Neural cell (in vitro differentiated cells): ENCODE data around the gene HUS1B. TPM values are rescaled to one million over a fixed set of nuclear protein-coding genes. Genes with fewer than 3 reads are reported as not detected.

Source experiments
- H2AFZ ChIP-seq: fragments of 200-600, 300-800 bp; sonication (generic), shearing (Covaris generic); 2 replicates; pipeline ENCODE4 v1.6.0; 2014; ENCODE audit warnings: low read depth, mild to moderate bottlenecking, antibody characterized with exemption, low read length, moderate library complexity
- H3F3A ChIP-seq: fragments of 200-600 bp; shearing (Covaris generic); 2 replicates; pipeline ENCODE4 v1.6.1; 2016; ENCODE audit warnings: mild to moderate bottlenecking, moderate library complexity, mixed read lengths, antibody characterized with exemption, low read length; ENCODE audit not compliant: insufficient read depth, poor library complexity, severe bottlenecking
- H3K27ac ChIP-seq: fragments of 200-600, 300-800 bp; sonication (generic), shearing (Covaris generic); 2 replicates; pipeline ENCODE4 v1.5.1; 2014; ENCODE audit warnings: mild to moderate bottlenecking, low read length, moderate library complexity
- H3K27me3 ChIP-seq: fragments of 300-800, 200-600 bp; sonication (generic), shearing (Covaris generic); 2 replicates; pipeline ENCODE4 v1.6.0; 2014; ENCODE audit warnings: mild to moderate bottlenecking, low read depth, low read length, moderate library complexity; ENCODE audit not compliant: insufficient read depth
- H3K36me3 ChIP-seq: fragments of 300-800, 200-600 bp; sonication (generic), shearing (Covaris generic); 2 replicates; pipeline ENCODE4 v1.5.1; 2014; ENCODE audit warnings: mild to moderate bottlenecking, antibody characterized with exemption, low read length, moderate library complexity; ENCODE audit not compliant: insufficient read depth
- H3K4me2 ChIP-seq: fragments of 300-800, 200-600 bp; sonication (generic), shearing (Covaris generic); 2 replicates; pipeline ENCODE4 v1.6.0; 2014; ENCODE audit warnings: mild to moderate bottlenecking, low read length
- H3K4me3 ChIP-seq: fragments of 300-800, 200-600 bp; sonication (generic), shearing (Covaris generic); 2 replicates; pipeline ENCODE4 v1.5.1; 2014; ENCODE audit warnings: mild to moderate bottlenecking, low read length, moderate library complexity
- H3K79me2 ChIP-seq: fragments of 200-600 bp; shearing (Covaris generic); replicated peaks from 2 replicates; pipeline ENCODE4 v1.6.0; 2014; ENCODE audit warnings: mild to moderate bottlenecking, low read length, moderate library complexity; ENCODE audit not compliant: insufficient read depth
- H3K9ac ChIP-seq: fragments of 300-800, 200-600 bp; sonication (generic), shearing (Covaris generic); 2 replicates; pipeline ENCODE4 v1.6.1; 2016; ENCODE audit warnings: mild to moderate bottlenecking, low read length, mixed read lengths
- H3K9me2 ChIP-seq: fragments of 200-600 bp; shearing (Covaris generic); 2 replicates; pipeline ENCODE4 v1.6.1; 2016; ENCODE audit warnings: mild to moderate bottlenecking, low read length, mixed read lengths; ENCODE audit not compliant: insufficient read depth
- H3K9me3 ChIP-seq: fragments of 200-600, 300-800 bp; sonication (generic), shearing (Covaris generic); 2 replicates; pipeline ENCODE4 v1.6.1; 2016; ENCODE audit warnings: mild to moderate bottlenecking, mixed run types, low read length, moderate library complexity, mixed read lengths
- H4K20me1 ChIP-seq: fragments of 200-600 bp; shearing (Covaris generic); 2 replicates; pipeline ENCODE4 v1.6.1; 2016; ENCODE audit warnings: mild to moderate bottlenecking, mixed run types; ENCODE audit not compliant: insufficient read depth
- CTCF ChIP-seq: fragments of 450-650 bp; IDR thresholded peaks from 2 replicates; pipeline ENCODE4 v1.5.1; 2014; ENCODE audit warnings: antibody characterized with exemption, mild to moderate bottlenecking, moderate library complexity; ENCODE audit not compliant: poor library complexity, severe bottlenecking
- EP300 ChIP-seq: fragments of 450-650 bp; conservative IDR thresholded peaks from 2 replicates; pipeline ENCODE4 v1.6.1; 2014; ENCODE audit warnings: antibody characterized with exemption, mild to moderate bottlenecking, moderate library complexity; ENCODE audit not compliant: poor library complexity, severe bottlenecking
- EZH2 ChIP-seq: fragments of 200-600, 300-800 bp; shearing (Covaris generic), sonication (generic); IDR thresholded peaks from 2 replicates; pipeline ENCODE4 v1.6.1; 2014; ENCODE audit warnings: antibody characterized with exemption, low read length, borderline replicate concordance, mild to moderate bottlenecking; ENCODE audit not compliant: insufficient read depth, poor library complexity, severe bottlenecking
- MXI1 ChIP-seq: fragments of 450-650 bp; conservative IDR thresholded peaks from 2 replicates; pipeline ENCODE4 v1.6.1; 2014; ENCODE audit warnings: antibody characterized with exemption, mild to moderate bottlenecking; ENCODE audit not compliant: poor library complexity, severe bottlenecking
- POLR2AphosphoS5 ChIP-seq: IDR thresholded peaks from 2 replicates; pipeline ENCODE4 v1.6.1; 2012
- RAD21 ChIP-seq: fragments of 450-650 bp; conservative IDR thresholded peaks from 2 replicates; pipeline ENCODE4 v1.6.1; 2014; ENCODE audit warnings: antibody characterized with exemption, mild to moderate bottlenecking, moderate library complexity
- REST ChIP-seq: IDR thresholded peaks from 2 replicates; pipeline ENCODE4 v1.6.1; 2012; ENCODE audit warnings: borderline replicate concordance
- SMC3 ChIP-seq: fragments of 450-650 bp; conservative IDR thresholded peaks from 2 replicates; pipeline ENCODE4 v1.6.1; 2014; ENCODE audit warnings: antibody characterized with exemption, mild to moderate bottlenecking, moderate library complexity; ENCODE audit not compliant: poor library complexity
- TAF1 ChIP-seq: IDR thresholded peaks from 2 replicates; pipeline ENCODE4 v1.6.1; 2012; ENCODE audit warnings: low read depth
- polyA plus RNA-seq: library from polyadenylated mRNA; depleted of rRNA; stranded (reverse); fragments of >200 nt; gene quantifications from 2 replicates; pipeline ENCODE4 v1.2.3, GENCODE V29; 2014

The HUS1B gene
- polyA plus RNA-seq, 1 donor from 2014 or later: 0.52 TPM

GRCh38 chr6:628766-629165 lies 28.1 kb downstream of the HUS1B start:
- Histone ChIP-seq H3K79me2 (no peaks in the 10 kb centered on the region), H3K4me3 (no peak overlapping the region), H3K27me3 (no peaks in the 10 kb centered on the region), H3K27ac (no peak overlapping the region), H3K36me3 (no peaks in the 10 kb centered on the region), H3K9me3 (no peaks in the 10 kb centered on the region), H4K20me1 (no peaks in the 10 kb centered on the region), H2AFZ (no peak overlapping the region), H3K4me2 (no peak overlapping the region), H3K9me2 (no peaks in the 10 kb centered on the region), H3K9ac (no peak overlapping the region), H3F3A (no peaks in the 10 kb centered on the region)
- TF ChIP-seq EZH2 (no peak), CTCF (no peak), TAF1 (no peak), POLR2AphosphoS5 (no peak), RAD21 (no peak), SMC3 (no peak), EP300 (no peak), REST (no peak), MXI1 (no peak)

GRCh38 chr6:626236-626635 lies 30.7 kb downstream of the HUS1B start:
- TF ChIP-seq TAF1 (no peak), MXI1 (no peak), EZH2 (no peak), POLR2AphosphoS5 (no peak), SMC3 (no peak), RAD21 (no peak), EP300 (no peak), REST (no peak), CTCF (no peak)
- no peaks in the 10 kb centered on the region for H4K20me1 ChIP-seq
- H2AFZ ChIP-seq: no peak overlapping the region
- no peaks in the 10 kb centered on the region for H3K9me3 ChIP-seq
- no peaks in the 10 kb centered on the region for H3K9me2 ChIP-seq
- no peaks in the 10 kb centered on the region for H3F3A ChIP-seq
- H3K4me2 ChIP-seq: no peak overlapping the region
- no peak overlapping the region for H3K27ac ChIP-seq
- no peak overlapping the region for H3K9ac ChIP-seq
- H3K4me3 ChIP-seq: no peak overlapping the region
- H3K79me2 ChIP-seq: no peaks in the 10 kb centered on the region
- no peaks in the 10 kb centered on the region for H3K27me3 ChIP-seq
- no peaks in the 10 kb centered on the region for H3K36me3 ChIP-seq
